HG03175 (cell line): ENCODE measurements around the gene APOA1.

Experiments used
- ATAC-seq: cut with Tn5 transposase; IDR thresholded peaks from one replicate; pipeline ENCODE4 v1.9.1; 2021; ENCODE audit warnings: mild to moderate bottlenecking, moderate library complexity; ENCODE audit not compliant: unreplicated experiment

The APOA1 gene

DNA sequence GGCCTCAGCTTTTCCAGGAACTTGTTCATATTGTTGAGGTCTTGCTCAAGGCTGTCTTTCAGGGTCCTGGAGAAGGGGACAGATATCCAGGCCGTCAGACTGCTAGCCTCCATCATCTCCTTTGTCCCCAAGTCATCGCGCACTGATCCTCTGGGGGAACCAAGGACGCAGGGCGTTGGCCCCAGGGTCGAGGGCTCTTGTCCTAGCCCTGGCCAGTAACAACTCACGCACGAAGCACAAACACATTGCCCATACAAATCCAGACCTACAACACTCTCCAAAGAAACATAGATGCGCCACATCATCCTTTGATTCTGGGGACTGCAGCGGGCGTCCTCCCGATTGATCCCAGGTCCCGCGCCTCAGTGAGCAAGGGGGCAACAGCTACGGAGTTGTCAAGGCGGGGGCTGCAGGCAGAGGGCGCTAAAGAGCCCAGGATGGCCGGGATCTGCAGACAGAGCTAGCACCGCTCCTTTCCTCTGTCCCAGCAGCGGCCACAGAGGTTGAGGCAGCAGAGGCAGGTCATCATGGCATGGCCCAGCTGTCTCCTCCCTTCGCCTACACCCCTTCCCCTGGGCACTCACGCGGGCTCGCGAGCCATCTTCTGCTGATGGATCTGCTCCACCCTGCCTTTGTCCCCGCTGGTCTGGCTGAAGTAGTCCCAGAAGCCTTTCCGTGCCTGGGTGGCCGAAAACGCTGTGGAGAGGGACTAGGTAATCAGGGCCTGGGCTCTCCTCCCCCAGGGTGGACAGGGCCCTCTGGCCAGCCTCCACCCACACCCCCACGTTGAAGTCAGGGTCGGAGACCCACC is 46.2 kb downstream of the APOA1 start:
- ATAC-seq, result peak; percentile 38

DNA sequence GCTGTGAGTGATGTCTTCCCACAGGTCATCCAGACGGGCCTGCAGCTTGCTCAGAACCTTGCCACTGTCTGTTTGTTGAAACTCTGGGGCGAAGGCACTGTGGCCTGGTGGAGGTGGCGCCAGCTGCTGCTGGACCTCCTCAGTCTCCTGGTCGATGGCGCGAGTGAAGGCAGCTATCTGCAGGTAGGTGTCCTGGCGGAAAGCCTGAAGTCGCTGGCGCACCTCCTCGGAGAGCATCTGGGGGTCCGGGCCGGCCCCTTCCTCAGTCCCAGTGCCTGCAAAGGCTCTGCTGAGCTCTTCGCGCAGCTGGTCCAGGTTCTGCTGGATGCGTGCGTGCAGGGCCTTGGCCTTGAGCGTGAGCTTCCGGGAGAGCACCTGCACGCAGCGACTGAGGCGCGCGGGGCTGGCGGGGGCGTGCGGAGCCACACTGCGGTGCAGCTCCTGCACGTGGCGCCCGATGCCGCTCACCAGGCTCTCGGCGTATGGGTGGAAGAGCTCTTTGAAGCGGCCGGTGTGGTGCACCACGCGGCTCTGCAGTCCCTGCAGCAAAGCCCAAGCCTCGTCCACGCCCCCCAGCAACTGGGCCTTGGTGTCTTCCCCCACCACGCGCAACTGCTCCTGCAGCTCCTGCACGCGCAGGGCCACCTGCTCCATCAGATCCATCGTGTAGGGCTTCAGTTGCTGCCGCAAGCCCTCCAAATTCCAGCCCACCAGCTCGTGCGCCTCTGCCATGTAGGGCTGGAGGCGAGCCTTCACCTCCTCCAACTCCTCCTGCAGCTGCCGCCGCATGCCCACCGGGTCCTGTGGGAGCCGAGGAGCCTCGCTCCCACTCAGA is 47.0 kb downstream of the APOA1 start:
- no peak for ATAC-seq

GRCh38 chr11:116788975-116789374 is 48.4 kb downstream of the APOA1 start:
- no peak for ATAC-seq

DNA sequence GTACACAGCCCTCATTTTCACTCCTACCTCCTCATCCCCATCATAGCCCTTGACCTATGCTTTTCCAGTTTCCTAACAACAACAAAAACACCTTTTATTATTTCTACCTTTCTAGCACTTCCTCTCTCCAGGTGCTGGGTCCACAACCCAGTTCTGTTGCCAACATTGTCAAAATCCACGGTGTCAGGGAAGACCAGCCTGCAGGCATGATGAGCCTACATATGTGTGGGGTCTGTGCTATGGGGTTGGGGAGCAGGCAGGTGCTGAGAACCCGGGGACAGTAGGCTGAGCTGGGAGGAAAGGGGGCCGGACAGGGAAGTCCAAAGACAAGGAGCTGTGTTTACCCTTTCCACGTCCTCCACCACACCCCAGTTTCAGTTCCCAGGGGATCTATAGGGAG is 48.9 kb downstream of the APOA1 start:
- ATAC-seq, result no peak

DNA sequence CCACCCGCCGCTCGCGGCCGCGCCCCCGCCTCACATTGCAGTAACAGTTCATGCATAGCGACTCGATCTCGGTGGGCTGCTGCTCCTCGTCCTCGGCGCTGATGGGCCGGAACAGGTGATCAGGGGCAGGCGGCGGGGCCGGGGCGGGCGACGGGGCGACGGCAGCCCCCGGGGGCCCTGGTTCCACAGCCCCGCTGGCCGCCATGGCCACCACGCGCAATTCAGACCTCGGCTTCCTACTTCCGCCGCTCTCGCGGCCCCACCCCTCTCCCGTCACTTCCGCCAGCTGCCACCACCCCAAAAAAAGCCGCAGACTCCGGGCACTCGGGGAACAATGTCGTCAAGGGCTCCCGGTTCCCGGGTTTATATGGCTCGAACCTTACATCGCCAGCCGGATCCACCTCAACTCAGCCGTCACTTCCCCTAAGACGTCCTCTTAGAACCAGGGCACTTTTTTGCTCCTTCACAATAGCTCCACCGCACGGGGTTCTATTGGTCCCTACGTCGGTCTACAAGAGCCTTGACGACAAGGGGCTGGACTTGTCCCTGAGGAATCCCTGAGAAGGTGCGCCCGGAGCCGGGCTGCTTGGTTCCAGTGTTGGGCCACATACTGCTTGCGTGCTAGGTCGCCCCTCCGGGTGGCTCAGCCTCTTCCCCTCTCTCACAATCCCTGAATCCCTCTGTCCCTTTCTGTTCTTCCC is 49.5 kb downstream of the APOA1 start, which contains the start of gene ZPR1:
Gene ZPR1 (minus strand): TSS at position 238 of the 701 bp plus-strand sequence. CDS start 33 bp downstream, at position 205.
- peak; percentile 89 for ATAC-seq

- ATAC-seq, result peak; percentile 18
These were observed 50.0 kb downstream of the APOA1 start for GRCh38 chr11:116787436-116787785.

- ATAC-seq, result no peak
These were observed 50.5 kb downstream of the APOA1 start for GRCh38 chr11:116786966-116787365.

GRCh38 chr11:116786326-116786725 is 51.1 kb downstream of the APOA1 start:
- no peak for ATAC-seq
